Measurements from ENCODE around the gene ENTPD6.

The ENTPD6 gene

GRCh38 chr20:25215521-25215920 lies 20.0 kb downstream of the ENTPD6 start:
- H3K4me3 ChIP-seq (ENCODE audit: low read depth, low read length), result no peak overlapping the region

DNA sequence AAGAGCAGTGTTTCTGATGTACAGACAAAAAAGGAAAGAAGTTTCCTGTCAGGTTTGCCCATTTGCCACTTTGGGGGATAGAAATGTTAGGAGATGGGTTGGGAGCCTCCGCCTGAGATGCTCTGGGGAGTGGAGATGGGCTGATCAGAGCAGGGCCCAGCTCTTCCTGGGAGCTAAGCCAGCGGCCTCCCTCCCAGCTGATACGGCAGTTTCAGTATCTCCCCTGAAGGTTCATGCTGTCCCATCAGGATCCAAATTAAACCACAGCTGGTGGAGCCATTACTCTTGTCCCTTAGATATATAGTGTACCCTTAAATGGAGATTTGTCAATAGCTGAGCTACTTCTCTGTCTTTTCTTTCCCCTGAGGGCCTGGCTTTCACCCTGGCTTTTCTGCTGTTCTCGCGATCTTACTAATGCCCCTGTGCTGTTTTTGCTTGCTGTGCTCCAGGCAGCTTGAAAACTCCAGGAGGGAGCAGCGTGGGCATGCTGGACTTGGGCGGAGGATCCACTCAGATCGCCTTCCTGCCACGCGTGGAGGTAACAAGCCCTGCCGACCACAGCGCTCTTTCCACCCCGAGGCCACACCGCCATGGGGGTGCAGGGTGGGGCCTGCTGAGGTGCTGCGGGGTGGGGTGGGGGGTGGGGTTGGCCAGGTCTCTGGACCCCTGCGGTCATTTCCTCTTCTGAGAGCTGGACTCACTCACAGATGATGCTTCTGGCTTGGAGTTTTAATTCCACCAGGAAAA lies 20.9 kb downstream of the ENTPD6 start:
- no peak overlapping the region for H3K4me3 ChIP-seq (ENCODE audit: low read depth, low read length)
- TF ChIP-seq, protein P1, sequence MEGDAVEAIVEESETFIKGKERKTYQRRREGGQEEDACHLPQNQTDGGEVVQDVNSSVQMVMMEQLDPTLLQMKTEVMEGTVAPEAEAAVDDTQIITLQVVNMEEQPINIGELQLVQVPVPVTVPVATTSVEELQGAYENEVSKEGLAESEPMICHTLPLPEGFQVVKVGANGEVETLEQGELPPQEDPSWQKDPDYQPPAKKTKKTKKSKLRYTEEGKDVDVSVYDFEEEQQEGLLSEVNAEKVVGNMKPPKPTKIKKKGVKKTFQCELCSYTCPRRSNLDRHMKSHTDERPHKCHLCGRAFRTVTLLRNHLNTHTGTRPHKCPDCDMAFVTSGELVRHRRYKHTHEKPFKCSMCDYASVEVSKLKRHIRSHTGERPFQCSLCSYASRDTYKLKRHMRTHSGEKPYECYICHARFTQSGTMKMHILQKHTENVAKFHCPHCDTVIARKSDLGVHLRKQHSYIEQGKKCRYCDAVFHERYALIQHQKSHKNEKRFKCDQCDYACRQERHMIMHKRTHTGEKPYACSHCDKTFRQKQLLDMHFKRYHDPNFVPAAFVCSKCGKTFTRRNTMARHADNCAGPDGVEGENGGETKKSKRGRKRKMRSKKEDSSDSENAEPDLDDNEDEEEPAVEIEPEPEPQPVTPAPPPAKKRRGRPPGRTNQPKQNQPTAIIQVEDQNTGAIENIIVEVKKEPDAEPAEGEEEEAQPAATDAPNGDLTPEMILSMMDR (IDR thresholded peaks at IDR 0.05; ENCODE audit: borderline replicate concordance, insufficient read depth, low read depth, low read length), result no peak

More at GRCh38 chr20:25215521-25215920, 20.0 kb downstream of the ENTPD6 start:
- TF ChIP-seq, protein P1 (IDR thresholded peaks at IDR 0.05; ENCODE audit: borderline replicate concordance, insufficient read depth, low read depth, low read length), result no peak

GRCh38 chr20:25217161-25218108 lies 21.9 kb downstream of the ENTPD6 start:
- H3K4me3 ChIP-seq (ENCODE audit: low read depth, low read length), result no peak overlapping the region
- TF ChIP-seq, protein P1 (IDR thresholded peaks at IDR 0.05; ENCODE audit: borderline replicate concordance, insufficient read depth, low read depth, low read length), result no peak

DNA sequence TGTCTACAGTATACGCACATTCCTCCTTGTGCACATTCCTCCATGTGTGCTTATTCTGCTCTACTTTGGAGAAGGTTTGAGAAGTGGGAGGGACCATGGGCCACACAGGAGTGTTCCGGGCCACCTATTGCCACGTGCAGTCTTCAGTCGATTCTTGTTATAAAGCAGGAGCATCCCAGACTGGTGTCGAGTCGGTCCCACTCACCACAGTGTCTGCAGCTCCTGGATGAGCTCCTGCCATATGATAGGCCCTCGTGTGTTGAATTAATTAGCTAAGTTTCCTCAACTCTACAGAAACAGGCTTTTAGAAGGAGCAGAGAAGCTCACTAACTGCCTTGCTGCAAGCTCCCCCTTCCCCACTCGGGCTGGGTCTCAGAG lies 22.6 kb downstream of the ENTPD6 start:
- H3K4me3 ChIP-seq (ENCODE audit: low read depth, low read length), result no peak overlapping the region
- TF ChIP-seq, protein P1 (IDR thresholded peaks at IDR 0.05; ENCODE audit: borderline replicate concordance, insufficient read depth, low read depth, low read length), result no peak

GRCh38 chr20:25218492-25218891 lies 23.0 kb downstream of the ENTPD6 start:
- TF ChIP-seq, protein P1 (IDR thresholded peaks at IDR 0.05; ENCODE audit: borderline replicate concordance, insufficient read depth, low read depth, low read length), result no peak
- no peak overlapping the region for H3K4me3 ChIP-seq (ENCODE audit: low read depth, low read length)

DNA sequence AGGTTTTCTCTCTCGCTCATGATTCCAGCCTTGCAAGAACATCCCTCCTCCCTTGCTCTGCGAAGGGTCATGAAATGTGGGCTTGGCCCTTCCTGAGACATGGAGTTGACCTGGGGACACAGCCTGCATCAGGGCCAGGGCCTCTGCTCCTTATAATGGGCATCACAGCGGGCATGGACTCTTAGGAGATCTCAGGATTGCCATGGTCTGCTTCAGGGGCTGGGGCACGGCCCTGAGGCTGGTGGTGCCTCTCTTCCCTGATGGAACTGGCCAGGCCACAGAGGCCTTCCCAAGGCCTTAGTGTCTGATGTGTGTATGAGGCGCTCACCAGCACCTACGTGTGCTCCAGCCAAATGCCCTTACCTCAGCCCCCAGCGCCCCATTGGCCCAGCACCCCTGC lies 23.9 kb downstream of the ENTPD6 start:
- TF ChIP-seq, protein P1 (IDR thresholded peaks at IDR 0.05; ENCODE audit: borderline replicate concordance, insufficient read depth, low read depth, low read length), result no peak
- H3K4me3 ChIP-seq (ENCODE audit: low read depth, low read length), result no peak overlapping the region
